Activated T-cell treated with anti-CD3 and anti-CD28 coated beads, Interleukin-2, amount 50 U/mL, for 4 hours (primary cell): ENCODE measurements around the gene ELF5. TPM values are rescaled to one million over a fixed set of nuclear protein-coding genes. Genes with fewer than 3 reads are reported as not detected.

Experiments
- ATAC-seq, 2 donors: fragments of 200-7000 bp; cut with Tn5 transposase; one replicate each; pipeline ENCODE4 v1.10.0; 2021
- DNase-seq: peaks from one replicate; pipeline ENCODE4 v3.0.0-alpha.2; 2020
- H3K27me3 Mint-ChIP-seq: one replicate; pipeline ENCODE4 v1.8.0; 2021; ENCODE audit warnings: low read depth, mixed read lengths
- H3K36me3 Mint-ChIP-seq: one replicate; pipeline ENCODE4 v1.8.0; 2022; ENCODE audit warnings: mixed read lengths; ENCODE audit not compliant: insufficient read depth
- H3K4me1 Mint-ChIP-seq: one replicate; pipeline ENCODE4 v1.8.0; 2021; ENCODE audit warnings: low read depth, mixed read lengths
- H3K4me3 Mint-ChIP-seq: one replicate; pipeline ENCODE4 v1.8.0; 2021; ENCODE audit warnings: mild to moderate bottlenecking, moderate library complexity, mixed read lengths
- H3K9me3 Mint-ChIP-seq: one replicate; pipeline ENCODE4 v1.8.0; 2021; ENCODE audit warnings: mixed read lengths
- total RNA-seq, 3 donors: library from RNA; stranded (reverse); gene quantifications; one replicate each; pipeline ENCODE4 v1.2.1, GENCODE V29; 2021

The ELF5 gene
- total RNA-seq, 3 donors from 2014 or later = not detected

DNA sequence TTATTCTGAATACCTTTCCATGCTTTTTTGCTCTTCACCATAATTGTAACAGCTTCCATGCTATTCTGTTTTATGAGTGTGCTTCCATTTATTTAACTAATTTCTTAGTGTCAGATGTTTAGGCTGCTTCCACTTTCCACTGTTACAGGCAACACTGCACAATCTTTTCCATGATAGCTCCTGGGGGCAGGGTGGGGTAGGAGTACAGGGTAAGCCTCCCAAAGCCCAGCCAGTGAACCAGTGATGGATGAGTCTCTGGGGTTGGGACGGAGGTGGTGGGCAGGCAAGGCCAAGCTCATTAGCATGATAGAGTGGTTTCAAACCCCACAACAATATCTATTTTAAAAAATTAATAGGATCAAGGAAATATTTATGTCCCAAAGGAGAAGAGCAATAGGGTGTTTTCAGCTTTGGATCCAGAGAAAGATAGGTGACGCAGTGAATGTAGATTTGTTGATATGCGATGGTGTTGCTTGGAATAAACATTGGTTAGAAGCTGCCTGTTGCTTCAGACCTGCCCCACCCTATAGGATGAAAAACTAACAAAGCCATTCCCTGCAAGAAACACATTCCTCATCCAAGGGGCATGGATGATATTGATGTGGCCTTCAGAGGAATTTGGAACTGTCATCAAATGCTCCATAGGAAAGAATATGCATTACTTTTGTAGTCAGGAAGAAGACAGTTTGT, 17.1 kb upstream of the ELF5 start:
- Mint-ChIP-seq H3K4me1 (no peaks in the 10 kb centered on the region), H3K36me3 (no peaks in the 10 kb centered on the region), H3K27me3 (peaks cover 28% of the 10 kb centered on the region), H3K9me3 (peaks cover 9% of the 10 kb centered on the region), H3K4me3 (no peak overlapping the region)
- no peak for ATAC-seq
- DNase-seq = no peak

DNA sequence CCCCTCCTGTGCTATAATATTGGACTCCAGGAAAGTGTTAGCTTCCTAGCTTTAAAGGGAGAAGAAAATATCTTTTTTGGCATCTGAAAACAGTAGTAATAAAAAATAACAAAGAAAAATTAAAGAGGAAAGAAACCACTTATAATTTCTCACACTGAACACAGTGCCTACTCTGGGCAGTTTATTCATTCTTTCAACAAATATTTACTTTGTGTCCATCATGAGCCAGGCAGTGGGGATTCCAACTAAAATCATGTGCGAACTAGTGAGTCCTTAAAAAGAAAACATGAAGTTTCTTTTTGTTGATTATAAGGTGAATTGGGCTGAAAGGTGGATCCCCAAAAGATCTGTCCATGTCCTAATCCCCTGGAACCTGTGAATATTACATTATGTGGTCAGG, 16.0 kb upstream of the ELF5 start:
- Mint-ChIP-seq H3K4me3 (no peak overlapping the region), H3K9me3 (peaks cover 3% of the 10 kb centered on the region), H3K4me1 (no peaks in the 10 kb centered on the region), H3K36me3 (no peaks in the 10 kb centered on the region), H3K27me3 (peaks cover 28% of the 10 kb centered on the region)
- no peak for DNase-seq
- ATAC-seq = no peak

DNA sequence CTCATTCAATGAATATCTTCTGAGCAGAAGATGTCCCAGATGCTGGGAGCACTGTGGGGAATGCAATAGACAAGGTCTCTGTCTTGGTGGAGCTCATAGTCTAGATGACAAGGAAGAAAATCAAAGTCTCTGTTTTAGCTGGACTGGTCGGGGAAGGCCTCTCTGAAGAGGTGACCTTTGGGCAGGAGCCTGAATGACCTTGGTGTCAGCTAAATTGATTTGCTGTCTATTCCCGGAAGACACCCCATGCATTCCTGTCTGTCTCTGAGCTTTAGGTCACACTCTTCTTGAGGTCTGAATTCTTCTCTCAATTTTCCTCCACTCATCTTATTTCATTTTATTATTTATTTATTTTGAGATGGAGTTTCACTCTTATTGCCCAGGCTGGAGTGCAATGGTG, 14.5 kb upstream of the ELF5 start:
- Mint-ChIP-seq H3K4me3 (no peak overlapping the region), H3K4me1 (no peaks in the 10 kb centered on the region), H3K9me3 (no peaks in the 10 kb centered on the region), H3K27me3 (peaks cover 28% of the 10 kb centered on the region), H3K36me3 (no peaks in the 10 kb centered on the region)
- ATAC-seq (no peak), DNase-seq (no peak)

DNA sequence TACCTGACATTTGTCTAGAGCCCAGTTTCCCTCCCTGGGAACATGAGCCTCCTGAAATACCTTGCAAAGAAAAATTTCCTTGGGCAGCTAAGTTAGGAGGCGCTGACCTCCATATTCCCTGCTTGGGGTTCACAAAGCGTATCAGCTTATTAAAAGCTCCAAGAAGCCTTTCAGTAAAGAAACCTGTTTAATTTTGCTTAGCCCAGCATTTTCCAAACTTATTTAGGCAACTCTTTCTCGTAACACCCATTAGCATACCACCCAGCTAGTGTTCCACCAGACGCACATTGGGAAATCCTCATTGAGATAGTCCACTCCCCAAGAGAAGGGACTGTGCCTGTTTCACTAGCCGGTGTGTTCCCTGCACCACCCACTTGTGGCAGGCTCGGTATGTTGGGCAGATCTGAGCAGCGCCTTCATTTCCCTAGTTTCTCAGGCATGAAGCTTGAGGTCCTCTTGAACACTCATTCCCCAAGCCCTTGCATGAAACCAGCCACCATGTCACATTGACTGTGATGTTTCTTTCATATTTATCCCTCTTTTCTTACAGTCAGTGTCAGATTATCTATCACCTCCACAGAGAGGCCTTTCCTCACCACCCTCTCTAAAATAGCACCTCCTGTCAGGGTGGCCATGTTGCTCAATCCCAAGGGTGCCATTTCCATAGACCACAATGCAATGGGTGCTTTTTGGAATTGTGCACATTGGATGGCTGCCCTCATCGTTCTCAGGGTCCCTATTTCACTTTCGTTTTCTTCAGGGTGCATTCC, 12.5 kb upstream of the ELF5 start:
- no peak for ATAC-seq
- DNase-seq = no peak
- H3K36me3 Mint-ChIP-seq = no peaks in the 10 kb centered on the region
- H3K4me1 Mint-ChIP-seq = no peaks in the 10 kb centered on the region
- H3K9me3 Mint-ChIP-seq = no peaks in the 10 kb centered on the region
- H3K27me3 Mint-ChIP-seq = peaks cover 20% of the 10 kb centered on the region
- H3K4me3 Mint-ChIP-seq = no peak overlapping the region

DNA sequence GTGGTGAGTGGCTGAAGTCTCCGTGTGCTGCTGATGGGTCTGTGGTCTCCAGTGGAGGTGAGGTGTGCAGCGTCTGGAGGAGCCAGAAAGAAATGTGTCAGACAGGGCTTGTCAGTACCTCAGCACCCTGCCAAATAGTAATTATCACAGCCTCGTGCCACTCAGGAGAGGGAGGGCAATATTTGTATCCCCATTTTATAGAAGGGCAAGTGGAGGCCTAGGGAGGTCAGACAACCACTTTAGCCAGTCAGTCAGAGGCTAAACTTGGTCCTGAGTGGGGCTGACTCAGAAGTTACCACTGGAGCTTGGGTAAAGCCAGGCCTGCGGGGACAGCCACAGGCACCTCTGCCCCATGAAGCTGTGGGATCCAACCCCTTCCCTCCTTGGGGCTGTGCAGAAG, 11.5 kb upstream of the ELF5 start:
- H3K4me1 Mint-ChIP-seq = no peaks in the 10 kb centered on the region
- H3K9me3 Mint-ChIP-seq = no peaks in the 10 kb centered on the region
- peaks cover 13% of the 10 kb centered on the region for H3K27me3 Mint-ChIP-seq
- H3K36me3 Mint-ChIP-seq = no peaks in the 10 kb centered on the region
- no peak for DNase-seq
- ATAC-seq = no peak
- H3K4me3 Mint-ChIP-seq = no peak overlapping the region

DNA sequence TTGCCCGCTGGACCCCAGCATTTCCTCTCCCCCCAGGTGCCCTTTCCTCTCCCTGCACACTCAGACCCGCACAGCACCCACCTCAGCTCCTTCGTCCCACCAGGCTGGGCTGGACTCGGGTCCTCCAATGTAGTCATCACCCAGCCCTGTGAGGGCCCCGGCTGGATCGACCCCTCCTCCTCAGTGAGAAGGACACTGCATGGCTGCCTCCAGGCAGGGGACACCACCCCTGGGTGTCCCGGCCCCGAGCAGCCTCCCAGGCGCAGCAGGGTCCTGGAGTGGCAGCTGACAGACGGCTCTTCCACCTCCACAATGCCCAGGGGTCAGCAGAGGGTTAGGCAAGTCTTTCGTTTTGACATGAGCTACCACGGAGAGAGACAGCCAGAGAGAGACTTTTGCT, 11.1 kb upstream of the ELF5 start:
- Mint-ChIP-seq H3K9me3 (no peaks in the 10 kb centered on the region), H3K27me3 (peaks cover 10% of the 10 kb centered on the region), H3K36me3 (no peaks in the 10 kb centered on the region), H3K4me3 (no peak overlapping the region), H3K4me1 (no peaks in the 10 kb centered on the region)
- DNase-seq (no peak), ATAC-seq (no peak)

DNA sequence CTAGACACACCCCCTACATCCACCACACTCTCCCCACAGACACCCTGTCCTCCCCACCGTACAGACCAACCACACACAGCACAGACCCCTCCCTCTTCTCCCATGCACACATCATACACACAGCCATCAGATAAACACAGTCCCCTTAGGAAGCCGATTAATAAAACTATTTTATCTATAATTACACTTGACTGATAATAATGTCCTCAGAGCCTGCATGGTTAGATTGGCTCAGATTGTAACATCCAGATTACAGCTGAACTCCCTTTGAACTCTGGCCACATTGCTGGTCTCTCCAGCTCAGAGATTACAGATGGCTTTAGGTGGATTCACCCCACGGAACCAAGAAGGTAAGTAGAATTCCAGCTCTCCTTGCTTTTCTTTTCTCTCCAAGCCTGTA, 9.5 kb upstream of the ELF5 start:
- no peaks in the 10 kb centered on the region for H3K36me3 Mint-ChIP-seq
- no peaks in the 10 kb centered on the region for H3K4me1 Mint-ChIP-seq
- DNase-seq = no peak
- peaks cover 7% of the 10 kb centered on the region for H3K27me3 Mint-ChIP-seq
- H3K4me3 Mint-ChIP-seq = no peak overlapping the region
- H3K9me3 Mint-ChIP-seq = no peaks in the 10 kb centered on the region
- ATAC-seq = no peak

DNA sequence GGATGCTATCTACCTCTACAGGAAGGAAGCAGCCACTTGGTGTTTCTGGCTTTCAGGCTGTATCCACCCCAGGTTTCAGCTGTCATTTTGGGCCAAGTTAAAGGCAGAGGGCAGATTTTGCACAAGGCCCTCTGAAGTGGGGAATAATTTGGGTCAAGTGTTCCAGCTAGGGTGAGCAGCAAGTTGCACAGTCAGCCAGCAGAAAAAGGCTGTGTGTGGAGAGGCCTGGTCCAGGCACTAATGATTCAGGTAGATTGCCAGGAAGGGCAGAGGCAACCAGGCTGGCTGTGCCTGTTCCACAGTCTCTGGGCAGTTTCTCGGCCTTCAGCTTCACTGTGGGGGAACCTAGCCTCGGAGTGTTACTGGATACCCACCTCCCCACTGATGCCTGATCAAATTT, 8.6 kb upstream of the ELF5 start:
- Mint-ChIP-seq H3K4me1 (no peaks in the 10 kb centered on the region), H3K4me3 (no peak overlapping the region), H3K27me3 (peaks cover 5% of the 10 kb centered on the region), H3K9me3 (no peaks in the 10 kb centered on the region), H3K36me3 (no peaks in the 10 kb centered on the region)
- ATAC-seq = no peak
- no peak for DNase-seq

DNA sequence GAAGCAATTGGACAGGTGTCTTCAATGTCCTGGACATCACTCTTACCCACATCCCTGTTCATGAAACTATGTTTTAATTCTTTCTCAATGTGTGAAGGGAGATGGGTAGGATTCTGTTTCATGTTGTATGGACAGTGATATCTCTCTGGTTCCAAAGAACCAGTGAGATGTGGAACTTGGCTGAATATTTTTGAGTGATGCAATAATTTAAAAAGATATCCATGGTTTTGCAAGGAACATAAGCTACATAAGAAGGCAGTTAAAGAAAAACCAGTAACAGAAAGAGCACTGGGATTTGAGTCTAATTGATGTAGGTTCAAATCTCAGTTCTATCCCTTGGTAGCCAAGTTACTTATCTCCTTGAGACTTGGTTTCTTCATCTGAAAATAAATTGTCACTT, 7.7 kb upstream of the ELF5 start:
- Mint-ChIP-seq H3K27me3 (peaks cover under 1% of the 10 kb centered on the region), H3K4me3 (no peak overlapping the region), H3K4me1 (no peaks in the 10 kb centered on the region), H3K9me3 (no peaks in the 10 kb centered on the region), H3K36me3 (no peaks in the 10 kb centered on the region)
- DNase-seq (no peak), ATAC-seq (no peak)

DNA sequence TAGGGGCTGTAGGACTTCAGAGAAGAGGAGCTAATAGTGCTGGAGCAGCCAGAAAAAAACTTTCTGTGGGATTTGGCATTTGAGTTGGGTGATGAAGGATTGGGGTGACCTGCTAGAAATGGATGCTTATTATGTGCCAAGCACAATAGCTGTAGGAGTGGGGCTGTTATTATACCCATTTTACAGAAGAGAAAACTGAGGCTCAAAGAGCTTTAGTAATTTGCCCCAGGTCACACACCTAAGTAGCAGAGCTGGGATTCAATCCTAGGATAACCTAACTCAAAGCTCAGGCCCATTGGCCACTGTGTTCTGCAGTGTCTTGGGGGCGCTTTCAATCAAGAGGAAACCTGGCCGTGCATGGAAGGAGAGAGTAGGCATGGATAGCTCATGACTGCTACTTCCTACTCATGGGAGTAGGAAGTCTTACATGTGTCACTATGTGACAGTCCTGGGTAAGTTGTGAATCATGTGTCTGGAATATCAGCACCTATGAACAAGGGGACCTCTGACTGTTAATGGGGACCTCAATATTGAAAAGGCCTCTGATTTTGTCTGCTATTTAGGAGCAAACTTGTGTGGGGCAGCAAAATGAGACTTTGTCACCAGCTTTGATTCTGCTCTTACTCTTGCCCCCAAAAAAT, 6.1 kb upstream of the ELF5 start:
- no peaks in the 10 kb centered on the region for H3K27me3 Mint-ChIP-seq
- no peak for DNase-seq
- no peaks in the 10 kb centered on the region for H3K36me3 Mint-ChIP-seq
- ATAC-seq = no peak
- H3K4me1 Mint-ChIP-seq = no peaks in the 10 kb centered on the region
- H3K9me3 Mint-ChIP-seq = no peaks in the 10 kb centered on the region
- no peak overlapping the region for H3K4me3 Mint-ChIP-seq

DNA sequence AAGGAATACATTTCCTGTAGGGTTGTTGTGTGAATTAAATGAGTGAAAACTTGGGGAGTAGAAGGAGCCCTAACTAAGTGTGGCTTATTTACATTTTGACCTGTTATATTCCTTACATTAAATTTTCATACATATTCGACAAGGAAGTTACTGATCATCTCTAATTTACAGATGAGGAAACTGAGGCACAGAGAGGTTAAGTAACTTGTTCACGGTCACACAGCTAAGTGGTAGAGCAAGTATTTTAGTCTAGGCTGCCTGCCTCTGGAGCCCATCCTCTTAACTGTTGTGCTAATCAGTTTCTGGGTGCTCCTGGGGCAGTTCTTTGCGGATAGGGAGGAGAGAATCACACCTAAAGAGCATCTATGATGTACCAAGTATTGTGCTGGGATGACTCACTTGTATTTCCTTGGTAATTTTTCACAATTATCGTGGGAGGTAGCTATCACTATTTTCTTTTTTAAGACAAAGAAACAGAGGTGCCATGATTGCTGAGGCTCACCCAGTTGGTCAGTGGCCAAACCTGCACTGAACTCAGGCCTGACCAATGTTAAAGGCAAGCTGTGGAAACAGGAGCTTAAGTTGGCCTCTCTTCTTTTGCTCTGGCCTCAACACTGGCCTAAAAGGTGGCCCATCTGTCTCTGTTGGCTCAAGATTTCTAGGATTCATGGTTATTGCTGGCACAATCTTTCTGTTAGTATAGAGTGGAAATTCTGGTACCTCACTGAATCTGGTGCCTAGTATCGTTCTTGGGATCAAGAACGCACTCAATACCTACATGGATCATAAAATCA, 2.9 kb upstream of the ELF5 start:
- Mint-ChIP-seq H3K9me3 (no peaks in the 10 kb centered on the region), H3K4me3 (no peak overlapping the region), H3K36me3 (no peaks in the 10 kb centered on the region), H3K27me3 (no peaks in the 10 kb centered on the region), H3K4me1 (no peaks in the 10 kb centered on the region)
- DNase-seq = no peak
- no peak for ATAC-seq

DNA sequence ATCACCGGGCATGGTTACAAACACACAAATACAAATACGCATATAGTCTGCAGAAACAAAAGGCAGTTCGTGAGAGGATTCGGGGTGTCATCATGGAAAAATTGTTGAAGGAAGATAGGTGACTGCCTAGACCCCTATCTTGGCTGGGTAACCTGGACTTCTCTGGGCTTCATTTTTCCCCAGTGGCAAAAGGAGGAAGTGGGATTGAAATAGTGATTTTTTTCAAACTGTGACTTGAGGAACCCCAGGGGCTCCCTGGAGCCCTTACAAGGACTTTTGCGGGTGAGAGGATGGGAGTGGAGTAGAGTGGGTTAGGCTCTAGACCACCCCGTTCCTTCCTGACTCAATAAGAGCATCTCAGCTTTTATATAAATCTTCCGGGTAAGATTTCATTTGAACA, 1.0 kb upstream of the ELF5 start:
- no peak for ATAC-seq
- Mint-ChIP-seq H3K4me1 (no peaks in the 10 kb centered on the region), H3K27me3 (no peaks in the 10 kb centered on the region), H3K9me3 (no peaks in the 10 kb centered on the region), H3K36me3 (no peaks in the 10 kb centered on the region), H3K4me3 (no peak overlapping the region)
- no peak for DNase-seq

DNA sequence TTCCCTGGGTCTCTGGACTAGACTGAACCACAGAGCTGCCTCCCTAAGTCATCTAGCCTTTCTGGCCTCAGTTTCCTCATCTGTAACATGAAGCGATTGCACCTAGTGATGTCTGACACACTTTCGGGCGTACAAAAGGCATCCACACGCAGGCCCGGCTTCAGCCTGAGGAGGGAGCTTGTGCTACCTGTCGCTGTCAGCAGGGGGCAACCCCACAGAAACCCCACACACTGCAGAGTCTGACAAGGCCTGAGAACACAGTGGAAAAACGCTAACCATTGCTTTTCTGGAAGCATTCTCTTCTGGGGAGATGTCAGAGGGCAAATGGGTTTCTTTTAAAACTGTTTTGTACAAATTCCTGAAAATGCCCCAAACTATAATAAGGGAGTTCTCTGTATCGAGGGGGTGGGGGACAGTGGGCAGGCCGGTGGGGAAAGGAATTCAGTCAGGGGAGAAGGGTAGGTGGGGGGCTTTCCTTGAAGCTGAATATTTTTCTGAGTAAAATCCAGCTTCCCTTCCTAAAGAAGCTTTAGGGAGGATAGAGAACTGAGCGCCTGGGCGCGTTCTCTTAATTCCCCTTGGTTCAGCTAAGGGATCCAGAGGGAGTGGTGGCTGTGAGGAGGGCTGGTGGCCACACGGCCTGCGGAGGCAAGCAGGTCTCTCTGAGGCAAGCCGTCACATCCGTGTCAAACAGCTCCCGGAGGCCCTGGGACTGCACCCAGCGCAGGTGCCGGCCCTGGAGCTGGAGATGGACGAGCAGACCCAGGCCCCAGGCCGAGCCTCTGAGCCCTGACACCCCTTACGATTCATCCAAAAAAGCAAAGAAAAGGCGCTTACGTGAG, 533 bp downstream of the ELF5 start:
- Mint-ChIP-seq H3K36me3 (no peaks in the 10 kb centered on the region), H3K4me1 (no peaks in the 10 kb centered on the region), H3K27me3 (no peaks in the 10 kb centered on the region), H3K4me3 (no peak overlapping the region), H3K9me3 (no peaks in the 10 kb centered on the region)
- ATAC-seq (peak; percentile 80 to 97), DNase-seq (peak; percentile 28)

DNA sequence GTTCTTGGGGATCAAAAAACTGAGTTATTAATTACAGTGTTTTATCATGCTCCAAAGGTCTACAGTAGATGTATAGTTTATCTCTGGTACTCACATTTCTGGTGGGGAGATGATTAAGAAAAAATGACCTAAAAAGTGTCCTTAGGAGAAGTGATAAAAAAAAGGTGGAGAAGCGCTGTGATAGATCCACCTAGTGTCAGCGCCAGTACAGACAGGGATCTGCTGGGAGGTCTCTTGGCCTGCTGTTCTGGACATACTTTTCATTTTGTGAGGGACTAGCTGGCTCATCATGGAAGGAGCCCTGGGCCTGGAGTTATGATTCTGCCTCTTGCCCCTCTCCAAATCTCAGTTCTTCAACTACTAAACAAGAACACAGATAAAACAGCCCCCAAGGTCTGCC, 2.9 kb downstream of the ELF5 start:
- no peaks in the 10 kb centered on the region for H3K4me1 Mint-ChIP-seq
- H3K36me3 Mint-ChIP-seq = no peaks in the 10 kb centered on the region
- DNase-seq (no peak), ATAC-seq (no peak)
- no peaks in the 10 kb centered on the region for H3K9me3 Mint-ChIP-seq
- H3K4me3 Mint-ChIP-seq = no peak overlapping the region
- no peaks in the 10 kb centered on the region for H3K27me3 Mint-ChIP-seq
